Measurements from ENCODE around the gene STOML2. TPM values are rescaled to one million over a fixed set of nuclear protein-coding genes. Genes with fewer than 3 reads are reported as not detected.
A peak's percentile ranks its signal among the peaks of the same experiment; 100 is the strongest.

STOML2 gene
- total RNA-seq, 1 experiment from 2014 or later, result 209 TPM

- Mint-ChIP-seq H3K27me3 (ENCODE audit: insufficient read depth, unreplicated experiment) (no peaks in the 10 kb centered on the region), H3K4me1 (ENCODE audit: insufficient read depth, unreplicated experiment) (peaks cover 48% of the 10 kb centered on the region), H3K36me3 (ENCODE audit: insufficient read depth, unreplicated experiment) (peaks cover 43% of the 10 kb centered on the region), H3K27ac (ENCODE audit: low read depth, unreplicated experiment) (peak overlapping the region; percentile 96), H3K4me3 (ENCODE audit: unreplicated experiment) (peak overlapping the region; percentile 87), H3K9me3 (ENCODE audit: unreplicated experiment) (no peaks in the 10 kb centered on the region)
- POLR2A ChIA-PET, result interaction anchor here (0.7 to 8.9 kb wide), 6 partner anchors 8 to 548 kb away, joined by 3 to 97 read pairs (median 12); partner anchors contain the start of genes CCDC107, FANCG, RMRP and STOML2
- intact Hi-C loops (cut with micrococcal nuclease), result loop anchor here (2.0 to 10.0 kb wide), 3 partner anchors 14 to 622 kb away; partner anchors contain the start of genes CREB3, PIGO, TESK1 and TLN1
- peak; percentile 56 for DNase-seq (ENCODE audit: unreplicated experiment)
- no TSS peak for BruUV-seq (replicated peaks)
- TF ChIP-seq, protein P1, sequence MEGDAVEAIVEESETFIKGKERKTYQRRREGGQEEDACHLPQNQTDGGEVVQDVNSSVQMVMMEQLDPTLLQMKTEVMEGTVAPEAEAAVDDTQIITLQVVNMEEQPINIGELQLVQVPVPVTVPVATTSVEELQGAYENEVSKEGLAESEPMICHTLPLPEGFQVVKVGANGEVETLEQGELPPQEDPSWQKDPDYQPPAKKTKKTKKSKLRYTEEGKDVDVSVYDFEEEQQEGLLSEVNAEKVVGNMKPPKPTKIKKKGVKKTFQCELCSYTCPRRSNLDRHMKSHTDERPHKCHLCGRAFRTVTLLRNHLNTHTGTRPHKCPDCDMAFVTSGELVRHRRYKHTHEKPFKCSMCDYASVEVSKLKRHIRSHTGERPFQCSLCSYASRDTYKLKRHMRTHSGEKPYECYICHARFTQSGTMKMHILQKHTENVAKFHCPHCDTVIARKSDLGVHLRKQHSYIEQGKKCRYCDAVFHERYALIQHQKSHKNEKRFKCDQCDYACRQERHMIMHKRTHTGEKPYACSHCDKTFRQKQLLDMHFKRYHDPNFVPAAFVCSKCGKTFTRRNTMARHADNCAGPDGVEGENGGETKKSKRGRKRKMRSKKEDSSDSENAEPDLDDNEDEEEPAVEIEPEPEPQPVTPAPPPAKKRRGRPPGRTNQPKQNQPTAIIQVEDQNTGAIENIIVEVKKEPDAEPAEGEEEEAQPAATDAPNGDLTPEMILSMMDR (IDR thresholded peaks at IDR 0.05; ENCODE audit: unreplicated experiment), result no peak
- CTCF ChIA-PET, result interaction anchor here (0.6 to 3.0 kb wide), 3 partner anchors 13 to 677 kb away, joined by 3 to 23 read pairs (median 8); partner anchors contain the start of gene PIGO
Measured at GRCh38 chr9:35110327-35110761, 7.4 kb upstream of the STOML2 start.

DNA sequence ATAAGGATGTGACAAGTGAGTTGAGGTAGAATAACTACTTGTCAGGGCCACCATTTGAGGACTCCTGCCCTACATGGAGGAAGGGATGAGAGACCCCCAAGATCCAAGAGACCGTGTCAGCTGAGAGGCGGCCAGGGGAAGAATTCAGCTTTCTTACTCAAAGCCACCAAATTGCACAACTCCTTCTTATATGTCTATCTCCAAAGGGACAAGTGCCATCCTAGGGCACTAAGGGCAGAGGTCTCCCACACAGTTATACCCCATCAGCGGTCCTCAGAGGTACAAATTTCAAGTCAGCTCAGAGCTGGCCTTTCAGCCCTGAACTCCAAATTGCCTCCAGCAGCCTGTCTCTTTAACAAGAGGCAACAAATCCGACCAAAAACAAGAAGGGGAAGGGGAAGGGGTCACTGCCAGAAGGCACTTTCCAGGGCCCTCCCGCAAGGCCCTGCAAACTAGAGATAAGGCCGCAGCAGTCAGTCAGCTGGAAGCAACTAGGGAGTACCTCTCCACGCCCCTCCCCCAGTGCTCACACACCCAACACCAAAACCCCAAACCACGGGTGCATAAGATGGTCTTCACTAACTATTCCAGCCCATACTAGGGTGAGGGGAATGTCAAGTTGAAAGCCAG, 6.1 kb upstream of the STOML2 start:
- H3K27me3 Mint-ChIP-seq (ENCODE audit: insufficient read depth, unreplicated experiment), result no peaks in the 10 kb centered on the region
- CTCF ChIA-PET, result interaction anchor here (1.6 kb wide), 1 partner anchor 12 kb away, joined by 7 read pairs; the partner anchor contains the start of gene PIGO
- intact Hi-C loops (cut with micrococcal nuclease), result no loop called here
- H3K4me3 Mint-ChIP-seq (ENCODE audit: unreplicated experiment), result no peak overlapping the region
- H3K27ac Mint-ChIP-seq (ENCODE audit: low read depth, unreplicated experiment), result no peak overlapping the region
- peaks cover 47% of the 10 kb centered on the region for H3K36me3 Mint-ChIP-seq (ENCODE audit: insufficient read depth, unreplicated experiment)
- DNase-seq (ENCODE audit: unreplicated experiment), result no peak
- TF ChIP-seq, protein P1 (IDR thresholded peaks at IDR 0.05; ENCODE audit: unreplicated experiment), result no peak
- no TSS peak for BruUV-seq (replicated peaks)
- POLR2A ChIA-PET, result interaction anchor here (8.9 kb wide), 1 partner anchor 7 kb away, joined by 97 read pairs; the partner anchor contains the start of gene STOML2
- H3K4me1 Mint-ChIP-seq (ENCODE audit: insufficient read depth, unreplicated experiment), result peaks cover 38% of the 10 kb centered on the region
- no peaks in the 10 kb centered on the region for H3K9me3 Mint-ChIP-seq (ENCODE audit: unreplicated experiment)

DNA sequence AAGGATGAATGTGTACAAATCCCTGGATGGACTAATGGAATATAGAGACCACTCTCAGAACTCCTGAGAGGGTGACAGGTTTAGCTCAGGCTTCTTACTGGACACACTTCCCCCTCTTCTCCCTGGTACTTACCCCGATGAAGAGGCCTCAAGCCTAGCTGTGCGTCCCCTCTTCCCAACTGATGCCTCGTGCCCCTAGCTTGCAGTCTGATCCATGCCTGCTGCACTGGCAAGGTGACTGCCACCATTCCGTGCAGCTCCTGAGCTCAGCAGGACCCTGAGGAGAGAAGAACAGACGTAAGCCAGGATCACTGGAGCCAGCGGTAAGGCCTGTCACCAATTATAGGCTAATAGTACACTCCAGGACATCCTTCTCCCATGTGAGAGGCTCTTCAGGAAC, 5.5 kb upstream of the STOML2 start:
- H3K36me3 Mint-ChIP-seq (ENCODE audit: insufficient read depth, unreplicated experiment), result peaks cover 46% of the 10 kb centered on the region
- no peaks in the 10 kb centered on the region for H3K27me3 Mint-ChIP-seq (ENCODE audit: insufficient read depth, unreplicated experiment)
- H3K9me3 Mint-ChIP-seq (ENCODE audit: unreplicated experiment), result no peaks in the 10 kb centered on the region
- CTCF ChIA-PET, result interaction anchor here (0.6 to 1.6 kb wide), 2 partner anchors 11 to 437 kb away, joined by 3 to 7 read pairs; partner anchors contain the start of gene PIGO
- intact Hi-C loops (cut with micrococcal nuclease), result no loop called here
- TF ChIP-seq, protein P1 (IDR thresholded peaks at IDR 0.05; ENCODE audit: unreplicated experiment), result no peak
- H3K27ac Mint-ChIP-seq (ENCODE audit: low read depth, unreplicated experiment), result no peak overlapping the region
- H3K4me1 Mint-ChIP-seq (ENCODE audit: insufficient read depth, unreplicated experiment), result peaks cover 36% of the 10 kb centered on the region
- no peak overlapping the region for H3K4me3 Mint-ChIP-seq (ENCODE audit: unreplicated experiment)
- POLR2A ChIA-PET, result no interaction called here
- no peak for DNase-seq (ENCODE audit: unreplicated experiment)
- BruUV-seq (replicated peaks), result no TSS peak
